GM18519 (cell line): ENCODE data around the gene SUB1.

ENCODE experiments used
- ATAC-seq: cut with Tn5 transposase; IDR thresholded peaks from one replicate; pipeline ENCODE4 v1.9.1; 2021; ENCODE audit warnings: mild to moderate bottlenecking, moderate library complexity; ENCODE audit not compliant: unreplicated experiment, low FRiP score

SUB1 gene

GRCh38 chr5:32638309-32638708, 53.0 kb downstream of the SUB1 start:
- ATAC-seq: no peak

- no peak for ATAC-seq
Measured at GRCh38 chr5:32639943-32640342, 54.6 kb downstream of the SUB1 start.

- ATAC-seq: no peak
Measured at GRCh38 chr5:32642276-32643002, 57.1 kb downstream of the SUB1 start.

GRCh38 chr5:32645246-32645645, 59.9 kb downstream of the SUB1 start:
- no peak for ATAC-seq

- ATAC-seq: no peak
Measured at GRCh38 chr5:32646061-32646969, 61.0 kb downstream of the SUB1 start.

- no peak for ATAC-seq
Measured at GRCh38 chr5:32651088-32651487, 65.7 kb downstream of the SUB1 start.

- no peak for ATAC-seq
Measured at GRCh38 chr5:32651638-32652037, 66.3 kb downstream of the SUB1 start.
